Muscle of leg (tissue), 11 donors: ENCODE measurements around the gene FAM98B. TPM values are rescaled to one million over a fixed set of nuclear protein-coding genes. Genes with fewer than 3 reads are reported as not detected.

Source experiments
- DNase-seq: peaks from one replicate; pipeline ENCODE4 v3.0.0; 2013
- H3K27ac ChIP-seq: one replicate; pipeline ENCODE4 v1.5.1; 2013; ENCODE audit warnings: mild to moderate bottlenecking, low read length, control low read depth
- H3K27me3 ChIP-seq: one replicate; pipeline ENCODE4 v1.6.1; 2013; ENCODE audit warnings: low read length; ENCODE audit not compliant: control insufficient read depth, insufficient read depth
- H3K36me3 ChIP-seq: one replicate; pipeline ENCODE4 v1.6.1; 2013; ENCODE audit warnings: low read length; ENCODE audit not compliant: control insufficient read depth, insufficient read depth
- H3K4me1 ChIP-seq: one replicate; pipeline ENCODE4 v1.6.1; 2013; ENCODE audit warnings: low read length; ENCODE audit not compliant: control insufficient read depth, insufficient read depth
- H3K4me3 ChIP-seq: one replicate; pipeline ENCODE4 v1.5.1; 2013; ENCODE audit warnings: low read length, control low read depth
- H3K9me3 ChIP-seq: replicated peaks from 2 replicates; pipeline ENCODE4 v1.6.1; 2013; ENCODE audit warnings: low read depth, low read length; ENCODE audit not compliant: control insufficient read depth
- WGBS: methylation state at CpG from one replicate; pipeline ENCODE4 v1.1.5; 2013; ENCODE audit warnings: missing lambda C conversion rate; ENCODE audit not compliant: insufficient coverage; 5-methylcytosine and 5-hydroxymethylcytosine counted together
- polyA plus RNA-seq, 8 donors: library from polyadenylated mRNA; unstranded; fragments of 120-200 nt; gene quantifications; one replicate each; pipeline versions ENCODE4 v1.2.1 to v1.2.3, GENCODE V29; 2013; ENCODE audit warnings: inconsistent platforms in 1 of 8, low replicate concordance in 1 of 8; ENCODE audit not compliant: insufficient read length in 8 of 8, insufficient read depth in 1 of 8
- total RNA-seq: library from RNA; stranded (reverse); fragments of 120-200 nt; gene quantifications from one replicate; pipeline ENCODE4 v1.2.4, GENCODE V29; 2013

FAM98B gene
- total and polyA plus RNA-seq, 9 donors, result 6.5 to 33.6 (median 28.5) TPM

DNA sequence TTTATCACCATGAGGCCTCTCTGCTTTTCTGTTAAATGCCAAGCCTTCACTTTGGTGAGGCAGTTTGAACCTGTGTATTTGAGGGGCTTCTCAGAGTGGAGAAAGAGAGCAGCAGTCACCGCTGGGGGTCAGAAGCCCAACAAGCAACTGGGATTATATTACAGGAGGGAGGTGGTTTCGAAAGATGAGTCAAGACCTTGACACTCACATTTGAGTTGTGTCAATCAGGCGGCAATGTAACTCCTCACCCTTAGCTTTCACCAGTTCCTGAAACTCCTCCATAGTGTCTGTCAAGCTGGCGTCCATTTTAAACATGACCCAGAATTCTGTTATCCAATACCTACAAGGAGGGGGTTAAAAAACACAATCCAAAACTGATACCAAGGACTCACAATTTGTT lies 64.2 kb downstream of the FAM98B start:
- no peak for DNase-seq
- WGBS, result 63% methylated on average over 1 of the region's 4 CpGs
- Histone ChIP-seq H3K9me3 (no peaks in the 10 kb centered on the region), H3K4me1 (no peaks in the 10 kb centered on the region), H3K27ac (no peak overlapping the region), H3K27me3 (no peaks in the 10 kb centered on the region), H3K4me3 (no peak overlapping the region), H3K36me3 (no peaks in the 10 kb centered on the region)

DNA sequence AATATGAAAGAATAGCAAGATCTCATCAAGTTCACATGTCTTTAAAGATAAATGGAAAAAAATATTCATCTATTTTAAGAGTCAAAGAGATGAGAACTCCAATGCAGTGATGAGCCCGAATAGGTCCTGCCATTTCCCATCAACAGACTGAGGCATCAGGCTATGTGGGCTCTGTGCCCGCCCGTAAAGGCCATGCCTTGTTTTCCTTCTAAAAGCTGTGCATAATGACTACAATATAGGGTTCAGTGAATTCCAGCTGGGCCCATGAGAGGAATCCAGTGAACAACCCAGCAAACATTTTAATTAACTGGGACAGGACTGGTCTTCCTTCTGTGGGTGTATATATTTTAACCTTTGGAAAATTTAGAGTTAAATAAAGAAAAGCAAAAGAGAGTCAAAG lies 66.1 kb downstream of the FAM98B start:
- 80% methylated on average over 2 of the region's 3 CpGs for WGBS
- no peaks in the 10 kb centered on the region for H3K4me1 ChIP-seq
- DNase-seq, result no peak
- H3K9me3 ChIP-seq, result no peaks in the 10 kb centered on the region
- no peak overlapping the region for H3K27ac ChIP-seq
- no peak overlapping the region for H3K4me3 ChIP-seq
- H3K27me3 ChIP-seq, result no peaks in the 10 kb centered on the region
- H3K36me3 ChIP-seq, result no peaks in the 10 kb centered on the region

DNA sequence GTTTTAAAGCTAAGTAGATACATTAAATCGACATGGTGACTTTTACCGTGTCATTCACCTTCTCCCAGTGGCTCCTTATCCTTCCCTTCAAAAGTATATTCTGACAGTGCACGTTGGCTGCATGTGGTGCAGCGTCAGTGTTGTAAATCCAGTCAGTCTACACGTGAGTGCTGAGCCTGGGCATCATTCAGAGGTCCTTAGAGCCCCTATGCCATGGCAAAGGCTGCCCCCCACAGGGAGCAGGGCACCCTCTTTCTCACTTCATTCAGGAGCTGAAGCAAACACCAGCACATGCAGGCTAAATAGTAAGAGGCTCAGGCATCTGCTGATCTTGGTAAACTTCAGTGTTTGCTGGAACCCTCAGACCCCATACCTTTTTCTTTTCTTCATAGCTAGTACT lies 67.4 kb downstream of the FAM98B start:
- H3K9me3 ChIP-seq, result no peaks in the 10 kb centered on the region
- H3K27ac ChIP-seq, result no peak overlapping the region
- H3K4me3 ChIP-seq, result no peak overlapping the region
- no peaks in the 10 kb centered on the region for H3K27me3 ChIP-seq
- no peak for DNase-seq
- no peaks in the 10 kb centered on the region for H3K36me3 ChIP-seq
- WGBS, result 47% methylated on average over 5 of the region's 5 CpGs
- H3K4me1 ChIP-seq, result no peaks in the 10 kb centered on the region

DNA sequence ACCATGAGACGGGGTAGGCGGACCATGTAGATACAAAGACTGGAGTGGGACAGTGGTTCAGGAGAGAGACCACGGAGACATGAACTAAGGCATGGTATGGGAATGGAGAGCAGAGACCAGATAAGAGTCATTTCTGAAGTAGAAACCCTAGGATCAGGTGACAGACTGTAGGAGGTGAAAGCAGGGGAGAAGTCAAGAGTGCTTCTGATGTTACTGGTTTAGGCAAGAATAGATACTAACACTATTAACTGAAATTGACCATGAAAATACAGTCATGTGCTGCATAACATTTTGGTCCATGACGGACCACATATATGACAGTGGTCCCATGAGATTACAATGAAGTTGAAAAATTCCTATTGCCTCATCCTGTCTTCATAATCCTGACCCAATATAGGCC lies 69.0 kb downstream of the FAM98B start:
- H3K27me3 ChIP-seq, result no peaks in the 10 kb centered on the region
- H3K4me1 ChIP-seq, result no peaks in the 10 kb centered on the region
- no peak overlapping the region for H3K4me3 ChIP-seq
- no peaks in the 10 kb centered on the region for H3K36me3 ChIP-seq
- no peak for DNase-seq
- H3K27ac ChIP-seq, result no peak overlapping the region
- no peaks in the 10 kb centered on the region for H3K9me3 ChIP-seq
- 77% methylated on average over 3 of the region's 4 CpGs for WGBS

DNA sequence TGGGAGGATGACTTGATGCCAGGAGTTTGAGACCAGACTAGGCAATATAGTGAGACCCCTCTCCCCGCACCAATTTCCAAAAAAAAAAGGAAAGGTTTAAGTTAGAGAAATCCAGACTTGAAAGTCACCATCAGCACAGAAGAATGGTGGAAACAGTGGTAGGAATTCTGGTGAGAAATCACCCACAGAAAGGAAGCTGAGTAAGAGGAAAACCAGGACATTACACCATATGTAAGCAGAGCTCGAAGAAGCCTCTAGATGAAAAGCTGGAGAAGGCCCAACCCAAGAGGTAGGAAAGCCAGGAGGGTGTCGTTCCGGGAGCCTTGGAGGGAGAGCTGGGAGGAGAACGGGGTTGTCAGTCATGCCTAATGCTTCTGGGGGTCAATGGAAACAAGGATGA lies 70.2 kb downstream of the FAM98B start:
- Histone ChIP-seq H3K27me3 (no peaks in the 10 kb centered on the region), H3K4me3 (no peak overlapping the region), H3K27ac (no peak overlapping the region), H3K9me3 (no peaks in the 10 kb centered on the region), H3K4me1 (no peaks in the 10 kb centered on the region), H3K36me3 (no peaks in the 10 kb centered on the region)
- 80% methylated on average over 3 of the region's 5 CpGs for WGBS
- no peak for DNase-seq

DNA sequence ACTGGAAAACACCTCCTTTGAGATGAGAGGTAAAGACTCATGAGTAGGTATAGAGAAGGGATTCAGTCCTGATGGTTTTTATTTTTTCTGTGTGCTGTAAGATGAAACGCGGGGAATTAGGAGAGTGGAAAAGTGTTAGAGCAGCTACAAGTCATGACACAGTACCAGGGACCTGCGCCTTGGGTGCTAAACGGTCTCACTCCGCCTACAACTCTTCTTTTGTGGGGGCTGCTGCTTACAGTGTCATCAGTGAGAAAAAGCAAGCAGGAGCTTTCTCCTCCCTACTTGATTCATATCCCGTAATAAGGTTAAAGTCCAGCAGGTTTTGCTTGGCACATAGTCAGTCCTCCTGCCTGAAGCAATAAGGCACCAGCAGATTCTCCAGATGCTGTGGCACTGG lies 71.6 kb downstream of the FAM98B start:
- DNase-seq, result no peak
- H3K27ac ChIP-seq, result no peak overlapping the region
- H3K9me3 ChIP-seq, result no peaks in the 10 kb centered on the region
- no peaks in the 10 kb centered on the region for H3K27me3 ChIP-seq
- H3K4me1 ChIP-seq, result no peaks in the 10 kb centered on the region
- H3K36me3 ChIP-seq, result no peaks in the 10 kb centered on the region
- WGBS, result 83% methylated on average over 1 of the region's 6 CpGs
- H3K4me3 ChIP-seq, result no peak overlapping the region

DNA sequence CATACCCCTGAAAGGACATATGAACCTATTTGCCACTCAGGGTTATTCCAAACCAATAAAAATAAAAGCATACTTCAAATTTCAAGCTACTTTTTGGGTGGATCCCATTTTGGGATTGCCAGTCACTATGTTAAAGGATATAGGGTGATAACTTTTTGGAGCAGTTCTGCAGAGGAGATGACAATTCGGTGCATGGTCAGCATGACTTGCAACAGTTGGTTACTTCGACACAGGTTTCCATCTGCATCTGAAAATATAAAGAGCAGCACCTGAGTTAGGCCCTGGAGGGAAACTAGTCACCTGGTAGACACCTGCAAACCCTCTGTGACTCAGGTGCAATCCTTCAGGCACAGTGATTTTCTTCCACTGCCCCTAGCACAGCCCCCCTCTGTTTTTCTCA lies 72.2 kb downstream of the FAM98B start:
- H3K4me1 ChIP-seq, result no peaks in the 10 kb centered on the region
- no peaks in the 10 kb centered on the region for H3K9me3 ChIP-seq
- no peak overlapping the region for H3K27ac ChIP-seq
- no peak overlapping the region for H3K4me3 ChIP-seq
- 83% methylated on average over 2 of the region's 2 CpGs for WGBS
- no peak for DNase-seq
- H3K36me3 ChIP-seq, result no peaks in the 10 kb centered on the region
- no peaks in the 10 kb centered on the region for H3K27me3 ChIP-seq

DNA sequence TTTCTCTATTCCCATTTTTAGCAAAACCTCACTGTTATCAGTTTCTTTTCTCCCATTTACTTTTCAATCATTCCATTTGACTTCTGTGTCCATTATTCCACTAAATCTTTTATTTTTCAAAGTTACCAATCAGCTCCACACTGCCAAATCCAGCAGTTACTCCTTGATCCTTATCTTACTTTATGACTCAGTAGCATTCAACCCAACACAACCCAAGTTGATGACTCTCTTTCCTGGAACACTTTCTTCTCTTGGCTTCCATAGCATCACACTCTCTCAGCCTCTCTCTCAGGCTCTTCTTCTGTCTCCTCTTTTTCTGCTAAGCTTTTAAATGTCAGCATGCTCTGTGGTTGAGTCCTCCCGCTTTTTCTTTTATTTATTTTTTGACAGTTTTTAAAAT lies 74.4 kb downstream of the FAM98B start:
- H3K27me3 ChIP-seq, result no peaks in the 10 kb centered on the region
- H3K36me3 ChIP-seq, result no peaks in the 10 kb centered on the region
- no peak overlapping the region for H3K27ac ChIP-seq
- no CpG with 5 or more reads among the region's 1 CpG for WGBS
- H3K4me3 ChIP-seq, result no peak overlapping the region
- DNase-seq, result no peak
- no peaks in the 10 kb centered on the region for H3K4me1 ChIP-seq
- H3K9me3 ChIP-seq, result no peaks in the 10 kb centered on the region

DNA sequence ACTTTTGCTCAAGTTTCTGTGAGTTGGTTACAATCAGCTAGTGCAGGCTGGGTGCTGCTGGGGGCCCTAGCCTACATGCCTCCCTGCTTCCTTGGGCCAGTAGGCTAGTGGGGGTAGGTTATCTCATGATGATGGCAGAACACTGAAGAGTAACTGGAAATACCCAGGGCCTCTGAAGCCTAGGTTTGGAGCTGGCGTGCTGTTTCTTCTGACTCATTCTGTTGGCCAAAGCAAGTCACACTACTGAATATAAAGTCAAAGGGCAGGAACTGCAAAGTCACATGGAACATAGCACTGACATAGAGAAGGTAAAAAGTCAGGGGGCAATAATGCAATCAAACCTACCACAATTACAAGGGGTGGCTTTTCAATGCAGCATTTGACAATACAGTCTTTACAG lies 76.2 kb downstream of the FAM98B start:
- Histone ChIP-seq H3K27ac (no peak overlapping the region), H3K9me3 (no peaks in the 10 kb centered on the region), H3K4me1 (no peaks in the 10 kb centered on the region), H3K27me3 (no peaks in the 10 kb centered on the region), H3K36me3 (no peaks in the 10 kb centered on the region), H3K4me3 (no peak overlapping the region)
- no CpG with 5 or more reads among the region's 1 CpG for WGBS
- DNase-seq, result no peak

DNA sequence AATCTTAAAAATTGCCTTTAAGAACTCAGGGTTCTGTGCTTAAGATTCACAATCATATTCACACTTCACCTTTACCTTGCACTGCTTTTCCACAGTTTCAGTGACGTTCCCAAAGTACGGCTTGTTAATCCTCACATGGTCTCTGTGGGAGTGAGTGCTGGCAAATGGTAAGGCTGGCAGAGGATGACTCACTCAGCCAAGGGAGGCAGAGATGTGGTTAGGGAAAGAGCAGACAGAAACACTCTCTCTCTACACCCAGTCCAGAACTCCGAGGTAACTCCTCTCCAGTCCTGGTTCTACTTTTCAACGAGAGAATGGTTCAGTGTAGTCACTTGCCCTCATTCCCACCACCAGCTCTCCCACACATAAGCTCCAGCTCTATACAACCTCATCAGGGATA lies 77.6 kb downstream of the FAM98B start:
- H3K36me3 ChIP-seq, result no peaks in the 10 kb centered on the region
- H3K4me1 ChIP-seq, result peaks cover 2% of the 10 kb centered on the region
- H3K27ac ChIP-seq, result no peak overlapping the region
- WGBS, result 78% methylated on average over 1 of the region's 4 CpGs
- H3K9me3 ChIP-seq, result no peaks in the 10 kb centered on the region
- no peaks in the 10 kb centered on the region for H3K27me3 ChIP-seq
- no peak overlapping the region for H3K4me3 ChIP-seq
- DNase-seq, result no peak

DNA sequence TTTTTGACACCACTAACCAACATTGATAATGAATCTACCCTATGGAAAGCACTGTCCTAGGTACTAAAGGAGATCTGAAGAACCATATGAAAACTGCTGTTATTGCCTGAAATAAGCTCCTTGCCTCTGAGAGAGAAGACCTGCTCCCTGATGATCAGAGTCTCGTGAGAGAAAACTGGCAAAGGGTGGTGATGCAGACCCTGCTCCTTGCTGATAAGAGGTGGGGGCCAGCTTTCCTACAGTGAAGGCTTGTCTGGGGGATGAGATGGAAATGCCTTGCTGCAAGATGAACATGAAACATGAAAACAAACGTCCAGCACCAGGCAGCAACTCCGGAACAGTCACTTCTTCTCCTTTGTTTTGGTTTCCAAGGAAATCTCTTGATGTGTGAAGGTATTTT lies 78.8 kb downstream of the FAM98B start:
- Histone ChIP-seq H3K9me3 (no peaks in the 10 kb centered on the region), H3K4me1 (peaks cover 2% of the 10 kb centered on the region), H3K36me3 (no peaks in the 10 kb centered on the region), H3K27ac (no peak overlapping the region), H3K4me3 (no peak overlapping the region), H3K27me3 (no peaks in the 10 kb centered on the region)
- WGBS, result 82% methylated on average over 3 of the region's 3 CpGs
- DNase-seq, result no peak
